LNCaP clone FGC (cell line): ENCODE data around the gene FAM219A.
"Not testable (repeated sequence)": the region's sequence is repeated elsewhere in the genome, so short reads cannot be mapped to it uniquely, and the experiment has no call there.

Source experiments
- DNase-seq: peaks from one replicate; pipeline ENCODE4 v3.0.0-alpha.2; 2011; ENCODE audit warnings: low read depth
- H3K4me3 ChIP-seq: 2 replicates; pipeline ENCODE4 v1.5.1; 2011; ENCODE audit warnings: mild to moderate bottlenecking, low read depth, low read length, control low read depth
- TF ChIP-seq, protein P1 (sequence below): IDR thresholded peaks from 2 replicates; pipeline ENCODE4 v1.5.1; 2012; ENCODE audit warnings: mild to moderate bottlenecking; ENCODE audit not compliant: control insufficient read depth, insufficient read depth; ENCODE audit errors: extremely low read depth

The FAM219A gene

DNA sequence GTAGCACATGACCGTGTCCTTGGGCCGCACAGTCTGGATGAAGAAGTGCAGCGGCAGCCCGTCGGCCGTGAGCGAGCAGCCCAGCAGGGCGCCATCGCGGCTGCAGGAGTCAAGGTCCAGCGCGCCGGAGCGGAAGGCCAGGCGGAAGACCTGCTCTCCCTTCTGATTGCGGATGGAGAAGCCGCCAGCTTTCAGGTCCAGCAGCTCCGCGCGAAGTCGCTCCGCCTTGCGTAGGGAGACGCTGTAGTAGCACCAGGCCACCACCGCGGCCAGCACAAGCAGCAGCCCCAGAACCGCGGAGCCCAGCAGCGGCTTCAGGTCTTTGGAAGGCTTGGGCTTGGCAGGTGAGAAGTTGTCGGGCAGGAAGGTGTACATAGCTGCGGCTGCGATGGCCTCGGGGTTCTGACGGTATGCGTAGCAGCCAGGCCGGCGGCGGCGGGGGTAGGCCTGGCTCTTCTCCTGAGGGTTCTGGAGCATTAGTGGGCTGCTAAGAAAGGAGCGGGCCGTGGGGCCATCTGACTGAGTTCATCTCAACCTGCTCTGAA, 85.8 kb downstream of the FAM219A start:
- no peak overlapping the region for H3K4me3 ChIP-seq
- TF ChIP-seq, protein P1, sequence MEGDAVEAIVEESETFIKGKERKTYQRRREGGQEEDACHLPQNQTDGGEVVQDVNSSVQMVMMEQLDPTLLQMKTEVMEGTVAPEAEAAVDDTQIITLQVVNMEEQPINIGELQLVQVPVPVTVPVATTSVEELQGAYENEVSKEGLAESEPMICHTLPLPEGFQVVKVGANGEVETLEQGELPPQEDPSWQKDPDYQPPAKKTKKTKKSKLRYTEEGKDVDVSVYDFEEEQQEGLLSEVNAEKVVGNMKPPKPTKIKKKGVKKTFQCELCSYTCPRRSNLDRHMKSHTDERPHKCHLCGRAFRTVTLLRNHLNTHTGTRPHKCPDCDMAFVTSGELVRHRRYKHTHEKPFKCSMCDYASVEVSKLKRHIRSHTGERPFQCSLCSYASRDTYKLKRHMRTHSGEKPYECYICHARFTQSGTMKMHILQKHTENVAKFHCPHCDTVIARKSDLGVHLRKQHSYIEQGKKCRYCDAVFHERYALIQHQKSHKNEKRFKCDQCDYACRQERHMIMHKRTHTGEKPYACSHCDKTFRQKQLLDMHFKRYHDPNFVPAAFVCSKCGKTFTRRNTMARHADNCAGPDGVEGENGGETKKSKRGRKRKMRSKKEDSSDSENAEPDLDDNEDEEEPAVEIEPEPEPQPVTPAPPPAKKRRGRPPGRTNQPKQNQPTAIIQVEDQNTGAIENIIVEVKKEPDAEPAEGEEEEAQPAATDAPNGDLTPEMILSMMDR, result no peak
- no peak for DNase-seq

DNA sequence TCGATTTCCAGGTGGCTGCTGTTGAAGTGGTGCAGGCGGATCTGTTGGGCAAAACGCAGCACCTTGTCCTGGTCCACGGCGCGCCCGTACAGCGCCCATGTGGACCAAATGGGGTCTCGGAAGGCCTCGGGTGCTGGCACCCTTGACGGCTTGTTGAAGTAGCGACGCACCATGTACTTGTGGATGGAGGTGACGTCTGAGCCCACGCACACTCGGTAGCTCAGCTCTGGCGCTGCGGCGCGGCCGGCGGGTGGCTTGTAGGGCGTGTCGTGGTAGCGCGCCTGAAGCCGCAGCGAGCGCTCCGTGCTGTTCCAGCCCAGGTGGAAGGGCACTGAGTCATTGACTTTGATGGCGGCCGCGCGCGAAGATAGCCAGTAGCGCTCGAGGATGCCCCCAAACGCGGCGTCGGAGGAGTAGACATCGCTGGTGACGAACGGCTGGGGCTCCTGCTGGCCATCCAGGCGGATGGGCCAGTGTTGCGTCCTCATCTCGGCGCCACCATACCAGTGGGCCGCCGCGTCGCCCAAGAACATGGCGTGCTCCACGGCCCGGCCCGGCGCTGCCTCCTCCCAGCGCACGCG, 86.4 kb downstream of the FAM219A start:
- TF ChIP-seq, protein P1, result no peak

DNA sequence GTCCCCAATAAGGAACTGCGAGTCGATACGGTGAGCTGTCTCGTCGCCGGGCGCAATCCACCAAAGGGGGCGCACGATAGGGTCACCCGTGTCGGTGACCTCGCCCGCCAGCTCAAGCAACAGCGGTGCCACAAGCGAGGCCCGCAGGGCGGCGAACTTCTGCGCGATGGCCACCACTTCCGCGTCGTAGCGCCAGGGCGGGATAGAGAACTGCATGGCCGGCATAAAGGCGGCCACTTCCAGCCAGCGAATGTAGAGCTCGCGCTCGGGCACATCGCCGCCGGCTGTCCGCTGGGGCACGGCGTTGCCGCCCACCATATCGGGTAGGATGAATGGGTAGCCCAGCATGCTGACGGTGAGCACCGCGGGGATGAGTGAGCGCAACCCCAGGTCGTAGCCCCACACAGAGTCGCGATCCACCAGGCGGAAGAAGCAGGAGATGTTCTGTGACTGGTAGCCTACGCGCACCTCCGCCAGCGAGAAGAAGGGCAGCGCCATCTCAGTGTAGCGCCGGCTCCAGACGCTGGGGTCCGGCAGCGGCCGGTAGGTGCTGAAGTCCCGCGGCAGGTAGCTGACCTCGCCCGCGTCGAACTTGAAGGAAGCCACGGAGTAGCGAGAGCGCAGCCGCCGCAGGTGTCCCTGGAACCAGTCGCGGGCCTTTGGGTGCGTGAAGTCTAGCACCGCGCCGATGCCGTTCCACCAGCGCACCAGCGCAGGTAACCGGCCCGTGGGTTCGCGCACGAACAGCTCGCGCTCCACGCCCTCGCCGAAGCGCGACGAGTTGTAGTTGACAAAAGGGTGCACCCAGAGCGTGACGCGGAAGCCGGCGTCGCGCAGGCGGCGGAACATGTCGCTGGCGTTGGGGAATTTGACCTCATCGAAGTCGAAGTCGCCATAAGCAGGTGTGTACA, 87.1 kb downstream of the FAM219A start:
- no peak for DNase-seq
- H3K4me3 ChIP-seq, result no peak overlapping the region
- TF ChIP-seq, protein P1, result no peak

More for the DNA sequence above, 86.4 kb downstream of the FAM219A start:
- no peak for DNase-seq
- H3K4me3 ChIP-seq, result no peak overlapping the region

DNA sequence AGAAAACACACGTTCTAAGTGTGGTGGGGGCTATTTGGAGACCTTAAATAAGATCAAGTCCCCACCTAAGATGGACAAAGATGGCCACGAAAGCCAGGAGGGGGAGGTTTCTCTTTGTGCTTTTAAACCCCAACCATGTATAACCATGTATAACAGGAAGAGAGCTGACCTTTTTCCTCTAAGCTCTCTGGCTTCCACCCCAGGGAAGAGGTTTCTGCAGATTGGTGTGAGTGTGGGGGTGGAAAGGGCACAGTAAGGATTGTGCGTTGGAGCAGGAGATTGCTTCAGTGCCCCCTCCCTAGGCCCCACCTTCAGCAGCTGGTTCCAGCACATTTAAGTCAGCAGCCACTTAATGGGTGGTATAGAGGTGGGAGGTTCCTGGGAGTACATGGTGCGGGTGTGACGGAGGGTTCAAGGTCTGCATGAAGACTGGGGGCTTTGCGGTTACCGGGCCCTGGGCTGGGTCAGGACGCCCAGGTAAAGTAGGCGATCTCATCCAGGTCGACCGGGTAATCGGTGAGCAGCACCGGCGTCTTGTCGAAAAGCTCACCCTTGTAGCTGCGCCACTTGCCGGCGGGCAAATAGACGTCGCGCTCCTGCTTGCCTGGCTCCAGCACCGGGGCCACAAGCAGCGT, 87.9 kb downstream of the FAM219A start:
- DNase-seq, result no peak
- TF ChIP-seq, protein P1, result no peak
- no peak overlapping the region for H3K4me3 ChIP-seq

DNA sequence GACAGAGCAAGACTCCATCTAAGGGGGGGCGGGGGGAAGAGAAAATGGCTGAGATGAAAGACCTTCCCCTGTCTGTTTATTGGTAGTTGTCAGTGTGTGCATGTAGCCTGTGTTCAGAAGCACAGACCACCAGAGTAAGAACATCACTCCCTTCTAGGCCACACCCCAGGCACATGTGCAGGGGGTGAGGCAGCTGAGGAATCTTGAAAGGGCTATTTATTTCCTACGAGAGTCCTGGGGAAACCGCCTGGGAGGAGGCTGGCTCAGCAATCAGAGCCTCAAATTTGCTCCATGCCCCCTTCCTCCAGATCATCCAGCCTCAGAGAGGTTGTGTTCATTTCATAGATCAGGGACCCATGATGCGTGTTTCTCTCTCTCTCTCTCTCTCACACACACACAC, 88.7 kb downstream of the FAM219A start:
- TF ChIP-seq, protein P1, result no peak
- no peak overlapping the region for H3K4me3 ChIP-seq
- no peak for DNase-seq

DNA sequence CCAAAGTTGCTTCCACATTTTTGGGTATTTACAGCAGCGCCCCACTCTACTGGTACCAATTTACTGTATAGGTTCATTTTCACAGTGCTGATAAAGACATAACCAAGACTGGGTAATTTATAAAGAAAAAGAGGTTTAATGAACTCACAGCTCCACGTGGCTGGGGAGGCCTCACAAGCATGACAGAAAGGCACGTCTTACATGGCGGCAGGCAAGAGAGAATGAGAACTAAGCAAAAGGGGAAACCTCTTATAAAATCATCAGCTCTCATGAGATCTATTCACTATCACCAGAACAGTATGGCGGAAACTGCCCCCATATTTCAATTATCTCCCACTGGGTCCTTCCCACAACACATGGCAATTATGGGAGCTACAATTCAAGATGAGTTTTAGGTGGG, 89.6 kb downstream of the FAM219A start:
- not testable (repeated sequence) for DNase-seq, H3K4me3 ChIP-seq

DNA sequence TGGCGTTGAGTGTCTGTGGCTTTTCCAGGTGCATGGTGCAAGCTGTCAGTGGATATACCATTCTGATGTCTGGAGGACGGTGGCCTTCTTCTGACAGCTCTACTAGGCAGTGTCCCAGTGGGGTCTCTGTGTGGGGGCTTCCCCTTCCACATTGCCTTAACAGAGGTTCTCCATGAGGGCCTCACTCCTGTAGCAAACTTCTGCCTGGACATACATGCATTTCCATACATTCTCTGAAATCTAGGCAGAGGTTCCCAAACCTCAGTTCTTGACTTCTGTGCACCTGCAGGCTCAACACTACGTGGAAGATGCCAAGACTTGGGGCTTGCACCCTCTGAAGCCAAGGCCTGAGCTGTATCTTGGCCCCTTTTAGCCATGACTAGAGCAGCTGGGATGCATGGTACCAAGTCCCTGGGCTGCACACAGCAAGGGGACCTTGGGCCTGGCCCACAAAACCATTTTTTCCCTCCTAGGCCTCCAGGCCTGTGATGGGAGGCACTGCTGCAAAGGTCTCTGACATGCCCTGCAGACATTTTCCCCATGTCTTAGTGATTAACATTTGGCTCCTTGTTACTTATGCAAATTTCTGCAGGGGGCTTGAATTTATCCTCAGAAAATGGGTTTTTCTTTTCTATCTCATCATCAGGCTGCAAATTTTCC, 90.5 kb downstream of the FAM219A start:
- DNase-seq, H3K4me3 ChIP-seq: not testable (repeated sequence)
